ENCODE data around the gene OPTN.

Gene OPTN

DNA sequence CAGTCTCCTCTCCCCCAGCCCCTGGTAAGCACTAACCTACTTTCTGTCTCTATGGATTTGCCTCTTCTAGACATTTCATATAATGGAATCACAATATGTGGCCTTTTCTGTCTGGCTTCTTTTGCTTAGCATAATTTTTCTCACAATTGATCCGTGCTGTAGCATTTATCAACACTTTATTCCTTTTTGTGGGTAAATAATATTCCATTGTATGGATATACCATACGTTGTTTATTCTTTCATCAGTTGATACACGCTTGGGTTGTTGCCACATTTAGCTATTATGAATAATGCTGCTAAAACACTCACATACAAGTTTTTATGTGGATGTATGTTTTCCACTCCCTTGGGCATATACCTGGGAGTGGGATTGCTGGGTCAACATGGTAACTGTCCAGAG, 87.2 kb downstream of the OPTN start:
- no peak for DNase-seq

All from CD4-positive, alpha-beta T cell treated with Interferon gamma for 1 hour (primary cell).